Loucy (cell line): ENCODE measurements around the gene SLC11A2.
A peak's percentile ranks its signal among the peaks of the same experiment; 100 is the strongest.

Source experiments
- H2AFZ ChIP-seq: fragments of 200-600 bp; sonication (generic); 2 replicates; pipeline ENCODE4 v1.6.0; 2016; ENCODE audit warnings: antibody characterized with exemption, mild to moderate bottlenecking, low read length, moderate library complexity
- H3F3A ChIP-seq: fragments of 200-600 bp; 2 replicates; pipeline ENCODE4 v1.6.0; 2016; ENCODE audit warnings: antibody characterized with exemption, low read depth, mild to moderate bottlenecking
- H3K27me3 ChIP-seq: fragments of 200-600 bp; sonication (generic); 2 replicates; pipeline ENCODE4 v1.6.1; 2014; ENCODE audit warnings: low read length, mild to moderate bottlenecking; ENCODE audit not compliant: insufficient read depth, poor library complexity, severe bottlenecking
- H3K36me3 ChIP-seq: fragments of 200-600 bp; sonication (generic); 2 replicates; pipeline ENCODE4 v1.6.1; 2016; ENCODE audit warnings: low read length; ENCODE audit not compliant: insufficient read depth
- H3K4me1 ChIP-seq: fragments of 200-600 bp; sonication (generic); 2 replicates; pipeline ENCODE4 v1.5.1; 2014; ENCODE audit warnings: low read length, mild to moderate bottlenecking; ENCODE audit not compliant: insufficient read depth, poor library complexity, severe bottlenecking
- H3K4me2 ChIP-seq: fragments of 200-600 bp; sonication (generic); 2 replicates; pipeline ENCODE4 v1.6.0; 2014; ENCODE audit warnings: antibody characterized with exemption, low read length, low read depth, mild to moderate bottlenecking; ENCODE audit not compliant: poor library complexity, severe bottlenecking
- H3K4me3 ChIP-seq: fragments of 200-600 bp; sonication (generic); 2 replicates; pipeline ENCODE4 v1.5.1; 2014; ENCODE audit warnings: low read length, mild to moderate bottlenecking, mixed read lengths; ENCODE audit not compliant: poor library complexity, severe bottlenecking
- H3K79me2 ChIP-seq: fragments of 200-600 bp; sonication (generic); 2 replicates; pipeline ENCODE4 v1.6.1; 2014; ENCODE audit warnings: low read length; ENCODE audit not compliant: insufficient read depth
- H3K9ac ChIP-seq: fragments of 200-600 bp; sonication (generic); 2 replicates; pipeline ENCODE4 v1.6.0; 2014; ENCODE audit warnings: mild to moderate bottlenecking, low read depth, low read length, moderate library complexity; ENCODE audit not compliant: poor library complexity, severe bottlenecking
- H3K9me2 ChIP-seq: fragments of 200-600 bp; sonication (generic); replicated peaks from 2 replicates; pipeline ENCODE4 v1.6.1; 2016; ENCODE audit warnings: low read depth, low read length, mixed read lengths
- H3K9me3 ChIP-seq: fragments of 200-600 bp; sonication (generic); 2 replicates; pipeline ENCODE4 v1.6.1; 2014; ENCODE audit warnings: mild to moderate bottlenecking, antibody characterized with exemption, low read length, low read depth; ENCODE audit not compliant: insufficient read depth
- H4K20me1 ChIP-seq: fragments of 200-600 bp; sonication (generic); 2 replicates; pipeline ENCODE4 v1.6.0; 2014; ENCODE audit warnings: antibody characterized with exemption, low read length, mild to moderate bottlenecking; ENCODE audit not compliant: insufficient read depth, poor library complexity, severe bottlenecking
- CTCF ChIP-seq: fragments of 200-600 bp; sonication (generic); conservative IDR thresholded peaks from 2 replicates; pipeline ENCODE4 v1.5.1; 2014; ENCODE audit warnings: mild to moderate bottlenecking, antibody characterized with exemption, low read length
- EZH2phosphoT487 ChIP-seq: fragments of 200-600 bp; IDR thresholded peaks from 2 replicates; pipeline ENCODE4 v1.6.1; 2018; ENCODE audit warnings: antibody characterized with exemption, mild to moderate bottlenecking, moderate library complexity, borderline replicate concordance

The SLC11A2 gene

GRCh38 chr12:50937653-50938052, 88.5 kb downstream of the SLC11A2 start:
- Histone ChIP-seq H3K27me3 (no peaks in the 10 kb centered on the region), H3K9me2 (no peaks in the 10 kb centered on the region), H4K20me1 (no peaks in the 10 kb centered on the region), H3K36me3 (no peaks in the 10 kb centered on the region), H3K9ac (no peak overlapping the region), H3K9me3 (peaks cover 11% of the 10 kb centered on the region; the same call in 1 of the 2 replicates), H3K4me1 (peaks cover 25% of the 10 kb centered on the region), H3K4me3 (no peak overlapping the region), H3F3A (no peaks in the 10 kb centered on the region), H3K4me2 (no peak overlapping the region), H2AFZ (no peak overlapping the region), H3K79me2 (no peaks in the 10 kb centered on the region)
- TF ChIP-seq CTCF: no peak

GRCh38 chr12:50936821-50937530, 89.2 kb downstream of the SLC11A2 start:
- Histone ChIP-seq H2AFZ (no peak overlapping the region), H3K79me2 (peaks cover 2% of the 10 kb centered on the region; the same call in 1 of the 2 replicates), H3K9ac (no peak overlapping the region), H3K27me3 (no peaks in the 10 kb centered on the region), H3K4me3 (no peak overlapping the region), H3K9me2 (no peaks in the 10 kb centered on the region), H3F3A (no peaks in the 10 kb centered on the region), H4K20me1 (no peaks in the 10 kb centered on the region), H3K36me3 (no peaks in the 10 kb centered on the region), H3K4me2 (no peak overlapping the region), H3K9me3 (peaks cover 11% of the 10 kb centered on the region; the same call in 1 of the 2 replicates), H3K4me1 (peaks cover 32% of the 10 kb centered on the region)
- TF ChIP-seq EZH2phosphoT487: no peak
- no peak for TF ChIP-seq CTCF

GRCh38 chr12:50934981-50935807, 91.0 kb downstream of the SLC11A2 start:
- Histone ChIP-seq H3K27me3 (no peaks in the 10 kb centered on the region), H3K36me3 (no peaks in the 10 kb centered on the region), H3K4me2 (peak overlapping the region; percentile 54), H3K9ac (peak overlapping the region; percentile 55), H3K9me3 (peaks cover 11% of the 10 kb centered on the region; the same call in 1 of the 2 replicates), H3K4me3 (no peak overlapping the region), H4K20me1 (no peaks in the 10 kb centered on the region), H3K9me2 (no peaks in the 10 kb centered on the region), H3K79me2 (peaks cover 16% of the 10 kb centered on the region), H3F3A (no peaks in the 10 kb centered on the region), H3K4me1 (peaks cover 36% of the 10 kb centered on the region), H2AFZ (no peak overlapping the region)
- TF ChIP-seq CTCF (no peak), EZH2phosphoT487 (no peak)
